ENCODE results near the gene ZSCAN29. TPM values are rescaled to one million over a fixed set of nuclear protein-coding genes. Genes with fewer than 3 reads are reported as not detected.
"Not testable (repeated sequence)": the region's sequence is repeated elsewhere in the genome, so short reads cannot be mapped to it uniquely, and the experiment has no call there.

ZSCAN29 gene
- total RNA-seq (2014; rRNA removed; shearing (Covaris generic)) = 20.1 and 25.3 TPM in 2 replicates

DNA sequence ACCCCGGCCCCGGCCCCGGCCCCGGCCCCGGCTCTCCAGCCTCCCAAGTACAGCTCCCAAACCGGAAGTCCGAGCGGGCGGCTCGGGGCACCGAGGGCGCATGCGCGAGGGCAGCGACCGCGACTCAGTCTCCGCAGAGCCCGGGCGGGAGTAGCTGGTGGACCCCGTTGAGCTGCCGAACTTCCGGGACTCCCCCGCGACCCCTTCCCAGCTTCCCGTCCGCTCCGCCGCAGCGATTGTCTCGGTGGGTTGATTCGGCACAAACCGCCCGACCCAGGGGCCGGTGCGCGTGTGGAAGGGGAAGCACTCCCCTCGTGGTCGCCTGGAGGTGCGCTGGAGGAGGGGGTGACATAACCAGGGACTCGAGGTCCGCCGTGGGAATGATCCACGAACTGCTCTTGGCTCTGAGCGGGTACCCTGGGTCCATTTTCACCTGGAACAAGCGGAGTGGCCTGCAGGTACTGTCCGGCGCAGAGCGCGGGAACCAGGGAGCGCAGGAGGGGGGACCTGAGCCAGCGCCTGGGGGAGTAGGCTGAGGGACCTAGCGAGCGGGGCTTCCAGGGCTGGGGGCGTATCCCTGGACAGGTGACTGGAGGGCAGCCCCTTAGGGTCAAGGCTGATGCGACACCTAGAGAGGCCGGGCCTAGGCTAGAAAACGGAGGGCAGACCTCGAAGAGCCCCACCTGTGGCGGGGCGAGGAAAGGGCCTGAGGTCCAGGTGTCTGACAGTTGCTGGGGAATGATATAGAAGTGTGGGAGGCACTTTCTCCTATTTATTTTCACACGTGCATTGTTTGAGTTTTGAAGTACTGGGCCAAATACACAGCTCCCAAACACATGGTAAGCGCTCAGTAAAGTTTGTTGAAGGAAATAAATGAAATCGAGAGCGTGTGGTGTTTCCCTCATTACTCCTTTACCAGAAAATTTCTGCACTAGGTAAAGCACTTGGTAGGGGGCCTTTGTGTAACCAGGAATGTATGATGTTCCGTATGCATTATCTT, at the start of gene ZSCAN29, which contains the start of gene TUBGCP4:
Gene ZSCAN29, minus strand, starts transcription at position 69 of the 1,000 bp plus-strand sequence. CDS start 1,130 bp downstream, outside the sequence.
Gene TUBGCP4, plus strand, starts transcription at position 127 of the 1,000 bp plus-strand sequence. Its CDS starts 254 bp downstream, at position 381.
- peak; percentile 89 for DNase-seq (ENCODE audit: low read depth)

DNA sequence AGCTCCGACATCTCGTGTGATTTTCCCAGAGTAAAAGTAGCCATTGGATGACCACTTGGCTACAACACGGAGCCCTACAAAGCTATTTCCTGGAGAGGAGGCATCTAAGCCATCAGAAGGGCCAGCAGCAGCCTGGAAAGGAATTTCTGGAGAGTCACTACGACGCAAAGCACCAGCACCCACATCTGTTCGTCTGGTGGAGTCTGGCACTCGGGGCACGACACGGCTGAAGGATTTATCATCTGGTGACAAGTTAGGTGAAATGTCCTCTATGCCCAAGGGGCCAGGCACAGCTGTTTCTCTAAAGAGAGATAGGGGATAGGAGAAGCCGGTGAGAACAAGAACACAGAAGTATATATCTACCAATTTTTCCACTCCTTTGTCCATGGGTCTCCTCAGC, 49.6 kb upstream of the ZSCAN29 start:
- no peak for DNase-seq (ENCODE audit: low read depth)

DNA sequence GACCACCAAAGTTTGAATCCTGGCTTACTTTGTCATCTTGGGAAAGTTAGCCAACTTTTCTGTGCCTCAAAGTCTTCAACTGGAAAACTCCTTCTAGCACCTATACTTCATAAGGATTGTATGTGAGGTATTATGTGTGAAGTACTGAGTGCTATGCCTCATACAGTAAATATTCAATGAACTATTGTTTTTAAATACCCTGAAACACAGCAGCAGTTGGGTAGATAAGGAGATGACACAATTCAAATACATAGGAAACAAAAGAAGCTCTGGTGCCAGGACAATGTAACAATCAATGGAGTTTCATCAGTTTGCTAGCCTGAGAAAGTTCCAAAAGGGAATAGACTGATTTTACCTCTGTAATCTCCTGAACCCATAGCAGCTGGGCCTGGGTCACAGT, 43.4 kb upstream of the ZSCAN29 start:
- no peak for DNase-seq (ENCODE audit: low read depth)

DNA sequence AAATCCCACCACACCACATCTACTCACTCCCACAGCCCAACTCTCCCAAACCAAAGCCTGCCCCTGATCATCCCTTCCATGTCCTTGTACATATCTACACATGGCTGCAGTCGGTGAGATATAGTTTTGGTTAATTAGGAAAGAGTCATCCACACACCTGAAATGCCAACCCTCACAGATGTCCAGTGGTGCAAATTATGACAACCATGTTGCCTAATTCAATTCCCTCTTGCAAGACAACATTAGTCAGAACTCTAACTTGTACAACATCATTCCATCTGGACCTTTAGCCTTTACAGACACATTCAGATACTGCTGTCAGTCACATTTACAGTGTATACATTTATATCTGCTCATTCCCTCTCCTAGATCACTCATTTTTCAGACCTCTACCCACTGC, 41.3 kb upstream of the ZSCAN29 start:
- DNase-seq (ENCODE audit: low read depth) = no peak

DNA sequence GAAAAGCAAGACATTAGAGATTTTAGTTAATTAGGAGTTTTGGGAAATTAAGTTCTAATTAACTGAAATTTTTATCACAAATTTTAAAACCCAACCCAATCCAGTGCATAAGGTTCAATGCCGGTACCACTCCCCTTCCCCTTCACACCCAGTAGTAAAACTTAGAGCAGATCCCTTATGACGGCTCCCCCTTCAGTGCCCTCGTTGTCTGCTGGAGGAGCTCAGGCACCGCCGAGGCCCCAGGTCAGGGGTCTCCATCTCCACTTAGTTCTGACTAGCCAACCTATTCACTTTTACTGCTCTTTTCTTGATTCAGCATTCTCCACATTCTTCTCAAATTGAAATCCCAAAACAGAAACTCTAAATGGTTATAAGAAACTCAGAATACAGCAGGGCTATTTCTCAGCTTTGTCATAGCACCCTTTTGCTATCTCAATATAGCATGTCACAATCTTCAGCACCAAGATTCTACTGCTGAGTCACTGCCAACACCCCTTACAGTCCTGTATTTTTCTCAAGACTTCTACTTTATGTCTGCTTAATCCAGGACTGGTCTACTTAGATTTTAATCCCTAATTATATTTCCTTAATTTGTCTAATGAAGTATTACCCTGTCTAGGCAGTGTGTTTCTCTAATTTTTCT, 39.9 kb upstream of the ZSCAN29 start:
- DNase-seq (ENCODE audit: low read depth) = no peak

DNA sequence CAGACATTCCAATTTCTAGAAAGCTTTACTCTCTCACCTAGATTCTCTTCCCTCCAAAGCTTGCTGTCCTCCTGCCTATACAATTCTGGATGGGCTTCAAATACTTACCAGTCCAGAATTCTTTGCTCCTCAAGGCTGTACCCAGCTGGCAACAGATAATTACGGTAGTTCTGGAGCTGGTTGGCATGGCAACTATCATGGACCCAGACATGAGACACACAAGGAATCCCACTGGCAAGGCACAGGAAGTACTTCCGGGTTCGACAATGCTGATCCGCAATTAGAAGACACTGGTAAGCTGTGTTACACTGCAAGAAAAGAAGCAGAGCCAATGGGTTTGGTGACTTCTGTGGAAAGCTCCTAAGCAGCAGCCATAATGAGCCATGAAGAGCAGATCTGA, 37.9 kb upstream of the ZSCAN29 start:
- no peak for DNase-seq (ENCODE audit: low read depth)

DNA sequence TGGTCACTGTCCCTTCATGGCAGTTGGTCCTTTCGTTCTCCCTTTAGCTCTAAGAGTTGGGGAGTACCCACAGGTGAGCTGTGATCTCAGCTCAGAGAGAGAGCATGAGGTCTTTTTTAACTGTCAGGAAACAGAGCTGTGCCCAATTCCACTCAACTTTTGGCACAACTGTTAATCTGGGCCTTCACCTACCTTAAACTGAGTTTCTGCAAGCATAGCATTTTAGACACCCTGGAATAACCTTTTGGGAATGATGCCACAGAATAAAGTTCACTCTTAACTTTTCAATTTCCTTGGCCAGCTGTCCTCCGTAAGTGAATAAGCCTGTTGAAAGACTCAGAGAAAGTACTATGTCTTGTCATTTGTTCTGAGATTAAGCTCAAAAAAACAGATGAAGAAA, 36.0 kb upstream of the ZSCAN29 start:
- DNase-seq (ENCODE audit: low read depth) = no peak

DNA sequence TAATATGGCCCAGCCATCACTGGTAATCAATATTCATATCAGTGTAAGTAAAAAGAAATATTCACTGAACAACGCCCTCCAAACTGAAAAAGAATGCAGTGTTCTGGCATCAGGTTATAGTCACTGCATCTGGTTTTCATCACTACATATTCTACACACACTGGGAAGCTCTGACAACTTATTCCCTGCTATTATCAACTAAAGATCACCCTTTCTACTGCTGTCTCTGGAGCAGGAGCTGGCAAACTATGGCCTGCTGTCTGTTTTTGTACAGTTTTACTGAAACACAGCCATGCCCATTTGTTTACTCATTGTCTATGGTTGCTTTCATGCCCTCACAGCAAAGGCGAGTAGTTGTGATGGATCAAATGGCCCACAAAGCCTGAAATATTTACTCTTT, 35.3 kb upstream of the ZSCAN29 start:
- DNase-seq (ENCODE audit: low read depth) = no peak

DNA sequence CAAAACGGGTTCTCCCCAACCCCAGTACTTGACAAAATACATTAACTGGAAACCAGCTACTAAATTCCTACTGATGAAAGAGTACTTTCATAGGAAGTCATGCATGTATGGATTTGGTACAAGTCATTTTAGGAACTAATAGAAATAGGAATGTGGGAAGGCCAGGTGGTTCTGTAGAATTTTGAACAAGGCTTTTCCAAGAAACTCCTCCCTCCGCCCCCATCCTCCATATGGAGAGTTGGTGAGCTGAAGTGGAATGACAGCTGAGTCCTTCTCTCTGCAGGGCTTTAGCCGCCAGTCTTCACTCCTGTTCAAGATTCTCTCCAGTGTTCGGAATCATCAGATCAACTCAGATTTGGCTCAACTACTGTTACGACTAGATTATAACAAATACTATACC, 33.3 kb upstream of the ZSCAN29 start:
- no peak for DNase-seq (ENCODE audit: low read depth)

DNA sequence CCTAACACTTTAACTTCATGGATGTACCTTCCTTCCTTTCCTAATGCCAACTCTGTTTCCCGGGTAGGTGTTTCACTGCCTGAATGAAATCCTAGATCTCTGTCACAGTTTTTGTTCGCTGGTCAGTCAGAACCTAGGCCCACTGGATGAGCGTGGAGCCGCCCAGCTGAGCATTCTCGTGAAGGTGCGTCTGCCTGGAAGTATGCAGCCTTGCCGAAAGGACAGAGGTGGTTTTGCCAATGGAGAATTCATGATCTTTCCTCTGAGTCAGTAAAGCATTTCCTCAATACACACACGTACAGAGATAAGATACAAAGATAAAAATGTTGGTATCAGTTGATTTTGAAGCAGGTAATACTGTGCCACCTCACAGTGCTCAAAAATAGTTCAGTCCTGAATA, 32.8 kb upstream of the ZSCAN29 start:
- no peak for DNase-seq (ENCODE audit: low read depth)

DNA sequence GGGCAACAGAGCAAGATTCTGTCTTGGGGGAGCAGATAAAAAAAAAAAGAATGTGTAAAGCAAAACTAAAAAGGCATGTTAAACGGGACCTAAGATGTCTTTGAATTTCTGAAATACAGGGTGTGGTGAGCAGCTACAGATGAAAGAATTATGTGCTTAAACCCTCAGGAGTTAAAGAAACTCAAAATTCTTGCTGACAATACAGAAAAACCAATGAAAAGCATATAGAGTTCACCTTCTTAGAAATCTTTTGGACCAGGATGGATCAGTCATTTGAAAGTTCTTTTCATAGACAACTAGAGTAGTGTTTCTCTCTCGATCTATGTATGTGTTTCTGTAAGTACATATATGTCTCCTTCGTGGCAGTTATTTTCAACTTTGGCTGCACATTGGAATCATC, 31.4 kb upstream of the ZSCAN29 start:
- DNase-seq (ENCODE audit: low read depth) = no peak

DNA sequence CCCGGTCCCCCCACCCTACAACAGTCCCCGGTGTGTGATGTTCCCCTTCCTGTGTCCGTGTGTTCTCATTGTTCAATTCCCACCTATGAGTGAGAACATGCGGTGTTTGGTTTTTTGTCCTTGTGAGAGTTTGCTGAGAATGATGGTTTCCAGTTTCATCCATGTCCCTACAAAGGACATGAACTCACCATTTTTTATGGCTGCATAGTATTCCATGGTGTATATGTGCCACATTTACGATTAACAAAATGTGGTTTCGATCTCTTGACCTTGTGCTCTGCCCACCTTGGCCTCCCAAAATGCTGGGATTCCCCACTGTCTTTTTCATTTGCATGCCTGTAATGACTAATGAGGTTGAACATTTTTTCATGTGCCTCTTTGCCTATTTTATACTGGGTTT, 22.7 kb upstream of the ZSCAN29 start:
- not testable (repeated sequence) for DNase-seq (ENCODE audit: low read depth)

DNA sequence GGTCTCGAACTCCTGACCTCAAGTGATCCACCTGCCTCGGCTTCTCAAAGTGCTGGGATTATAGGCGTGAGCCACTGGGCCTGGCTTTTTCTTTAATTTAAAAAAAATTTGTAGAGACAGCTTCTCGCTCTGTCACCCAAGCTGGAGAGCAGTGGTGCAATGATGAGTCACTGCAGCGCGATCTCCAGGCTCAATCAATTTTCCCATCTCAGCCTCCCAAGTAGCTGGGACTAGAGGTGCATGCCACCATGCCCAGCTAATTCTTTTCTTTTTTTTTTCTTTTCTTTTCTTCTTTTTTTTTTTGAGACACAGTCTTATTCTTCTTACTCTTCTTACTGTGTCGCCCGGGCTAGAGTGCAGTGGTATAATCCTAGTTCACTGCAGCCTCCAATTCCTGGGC, 19.9 kb upstream of the ZSCAN29 start:
- peak; percentile 16 for DNase-seq (ENCODE audit: low read depth)

DNA sequence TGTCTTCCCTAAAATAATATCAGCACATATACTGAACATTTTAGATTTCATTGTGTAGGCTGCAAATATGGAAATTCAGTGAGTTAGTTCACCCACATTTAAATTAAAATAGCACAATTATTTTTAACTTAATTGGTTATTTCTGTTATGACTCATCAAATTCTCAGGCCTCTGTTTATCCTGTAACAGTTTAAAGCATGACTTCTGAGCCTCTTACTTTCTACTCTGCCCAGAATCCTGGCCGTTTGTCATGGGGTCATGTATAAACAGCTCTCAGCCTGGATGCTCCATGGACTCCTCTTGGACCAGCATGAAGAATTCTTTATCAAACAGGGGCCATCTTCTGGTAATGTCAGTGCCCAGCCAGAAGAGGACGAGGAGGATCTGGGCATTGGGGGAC, 12.2 kb upstream of the ZSCAN29 start:
- DNase-seq (ENCODE audit: low read depth) = no peak

DNA sequence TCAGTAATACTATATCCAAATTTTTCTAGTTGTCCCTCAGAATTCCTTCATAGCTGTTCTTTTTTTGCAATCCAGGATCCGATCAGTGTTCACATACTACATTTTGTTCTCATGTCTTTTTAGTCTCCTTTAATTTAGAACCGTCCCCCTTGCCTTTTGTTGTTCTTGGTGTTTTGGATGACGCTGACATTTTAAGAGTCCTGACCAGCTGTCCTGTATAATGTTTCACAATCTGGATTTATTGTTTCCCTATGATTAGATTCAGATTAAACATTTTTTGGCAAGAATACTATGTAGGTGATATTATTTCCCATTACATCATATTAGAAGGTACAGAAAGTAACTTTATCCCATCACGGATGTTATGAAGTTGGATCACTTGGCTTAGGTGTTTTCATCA, 11.5 kb upstream of the ZSCAN29 start:
- DNase-seq (ENCODE audit: low read depth) = no peak

DNA sequence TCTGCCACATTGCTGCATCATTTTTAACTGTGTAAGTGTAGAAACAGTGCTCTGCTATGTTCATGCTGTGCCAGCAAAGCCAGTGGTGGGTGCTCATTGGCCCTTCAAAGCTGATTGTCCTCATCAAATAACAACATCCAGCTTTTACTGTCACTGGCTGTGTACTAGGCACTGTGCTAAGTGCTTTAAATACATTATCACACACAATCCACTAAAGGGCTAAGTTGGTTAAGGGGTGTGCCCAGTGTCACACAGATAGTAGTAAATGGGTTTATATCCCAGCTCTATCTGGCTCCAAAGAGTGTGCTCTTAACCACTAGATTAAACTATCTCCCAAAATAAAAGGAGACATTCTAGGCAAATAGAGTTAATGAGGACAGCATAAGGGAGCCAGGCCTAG, 7.8 kb upstream of the ZSCAN29 start:
- DNase-seq (ENCODE audit: low read depth) = no peak

DNA sequence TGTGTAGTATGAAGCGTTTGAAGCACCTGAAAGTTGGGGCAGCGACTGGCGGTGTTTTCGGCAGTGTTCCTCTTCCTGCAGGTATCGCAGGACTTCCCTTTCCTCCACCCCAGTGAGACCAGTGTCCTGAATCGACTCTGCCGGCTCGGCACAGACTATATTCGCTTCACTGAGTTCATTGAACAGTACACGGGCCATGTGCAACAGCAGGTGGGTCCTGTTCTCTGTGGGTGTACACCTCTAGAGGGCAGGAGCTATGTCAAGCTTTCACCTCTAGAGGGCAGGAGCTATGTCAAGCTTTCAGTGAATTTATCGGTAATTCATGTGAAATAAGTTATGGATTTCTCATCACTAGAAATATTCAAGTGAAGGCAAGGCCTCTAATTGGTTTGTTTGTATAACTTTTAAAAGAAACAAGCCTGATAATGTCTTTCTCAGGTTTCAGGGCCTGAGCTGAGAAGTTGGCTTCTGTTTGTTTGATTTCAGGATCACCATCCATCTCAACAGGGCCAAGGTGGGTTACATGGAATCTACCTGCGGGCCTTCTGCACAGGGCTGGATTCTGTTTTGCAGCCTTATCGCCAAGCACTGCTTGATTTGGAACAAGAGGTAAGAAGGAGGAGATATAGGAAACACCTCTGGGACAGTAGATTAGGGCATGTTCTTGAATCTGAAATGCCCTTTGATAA, 5.3 kb upstream of the ZSCAN29 start:
- peak; percentile 34 for DNase-seq (ENCODE audit: low read depth)

DNA sequence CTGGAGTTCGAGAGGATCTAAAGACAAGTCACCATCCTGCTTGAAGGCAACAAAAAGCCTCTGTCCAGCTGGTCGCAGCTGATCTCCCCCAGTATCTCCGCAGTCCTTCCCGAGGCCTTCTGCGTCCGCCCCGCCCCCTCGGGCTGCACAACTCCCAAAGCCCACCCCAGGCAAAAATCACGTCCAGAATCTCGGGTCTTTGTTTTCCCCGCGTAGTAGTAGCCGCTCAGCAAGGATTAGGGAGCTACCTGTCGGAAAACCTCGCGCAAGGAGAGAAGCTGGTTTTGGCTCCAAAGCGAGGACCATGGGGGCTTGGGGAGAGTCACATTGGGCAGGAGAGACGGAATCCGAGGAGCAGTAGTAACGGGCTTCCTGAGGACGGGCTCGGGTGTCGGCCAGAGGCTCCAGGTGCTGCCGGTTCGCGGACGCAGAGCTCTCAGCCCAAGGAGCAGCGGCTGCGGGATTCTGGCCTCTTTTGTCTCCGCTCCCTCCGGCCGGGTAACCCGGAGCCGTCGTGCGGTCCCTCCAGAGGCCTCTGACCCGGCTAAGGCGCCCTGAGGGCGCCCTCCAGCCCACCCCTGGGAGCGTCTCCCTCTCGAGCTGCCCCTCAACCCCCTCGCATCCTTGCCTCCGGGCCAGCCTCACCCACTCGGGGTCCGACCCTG, 401 bp downstream of the ZSCAN29 start:
- peak; percentile 26 for DNase-seq (ENCODE audit: low read depth)

DNA sequence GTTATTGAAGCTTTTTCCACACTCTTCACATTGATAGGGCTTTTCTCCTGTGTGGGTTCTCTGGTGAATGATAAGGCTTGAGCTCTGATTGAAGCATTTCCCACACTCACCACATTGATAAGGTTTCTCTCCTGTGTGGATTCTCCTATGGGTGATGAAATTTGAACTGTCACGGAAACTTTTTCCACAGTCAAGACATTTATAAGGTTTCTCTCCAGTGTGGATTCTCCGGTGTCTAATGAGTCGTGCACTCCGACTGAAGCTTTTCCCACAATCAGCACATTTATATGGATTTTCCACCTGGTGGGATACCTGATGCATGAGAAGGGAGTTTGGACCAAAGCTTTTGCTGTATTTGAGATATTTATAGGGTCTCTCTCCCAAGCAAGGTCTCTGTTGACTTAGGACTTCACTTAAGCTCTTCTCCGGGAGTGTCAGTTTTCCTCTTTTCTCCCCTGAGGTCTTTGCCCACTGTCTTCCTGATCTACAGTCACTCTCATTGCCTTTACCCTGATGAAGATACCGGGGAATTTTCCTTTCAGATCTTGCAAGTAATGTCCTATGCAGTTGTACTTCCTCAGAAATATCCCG, 9.4 kb downstream of the ZSCAN29 start:
- DNase-seq (ENCODE audit: low read depth) = no peak

DNA sequence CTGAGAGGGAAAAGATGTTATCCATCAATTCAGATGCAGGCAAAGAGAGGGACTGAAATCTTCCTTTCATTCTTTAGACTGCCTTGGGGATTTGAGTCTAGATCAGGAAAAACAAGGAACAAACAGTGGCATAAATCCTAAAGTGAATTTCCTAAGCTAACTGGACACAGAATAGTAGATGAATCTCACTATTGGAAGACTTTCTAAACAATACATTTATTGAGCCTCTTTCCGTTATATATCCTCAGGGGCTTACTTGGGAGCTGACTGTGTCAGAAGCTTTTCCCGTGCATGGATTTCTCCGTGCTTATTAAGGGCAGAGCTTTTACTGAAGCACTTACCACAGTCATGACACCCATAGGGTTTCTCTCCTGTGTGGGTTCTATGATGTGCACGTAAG, 10.0 kb downstream of the ZSCAN29 start:
- DNase-seq (ENCODE audit: low read depth) = no peak

DNA sequence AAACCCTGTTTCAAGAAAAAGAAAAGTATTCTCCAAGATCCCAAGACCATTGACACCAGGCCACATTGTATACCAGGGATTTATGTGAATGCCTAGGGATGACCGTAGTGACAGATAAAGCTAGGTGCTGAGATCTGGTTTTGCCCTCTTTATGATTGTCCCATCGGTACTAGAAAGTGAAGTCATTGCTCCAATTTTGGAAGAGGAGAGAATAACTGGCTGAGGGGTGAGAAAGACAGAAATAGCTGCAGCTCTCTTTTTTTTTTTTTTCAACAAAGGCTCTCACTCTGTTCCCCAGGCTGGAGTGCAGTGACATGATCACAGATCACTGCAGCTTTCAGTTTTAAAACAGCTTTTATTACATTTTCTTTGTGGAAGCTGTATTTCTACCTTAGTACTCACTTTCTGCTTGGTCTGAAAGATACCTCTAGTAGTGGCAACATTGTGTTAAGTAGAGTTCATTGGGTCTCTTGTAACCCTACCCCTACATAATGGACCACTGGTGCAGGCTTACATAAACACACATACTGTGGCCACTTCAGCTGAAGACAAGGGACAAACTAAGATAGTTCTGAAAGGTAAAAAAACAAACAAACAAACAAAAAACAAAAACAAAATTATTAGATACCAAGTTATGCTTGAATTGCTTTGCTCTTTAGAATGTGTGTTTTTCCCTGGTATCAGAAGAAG, 18.0 kb downstream of the ZSCAN29 start:
- no peak for DNase-seq (ENCODE audit: low read depth)

Measured in Daoy (cell line).